ENCODE results near the gene MAP3K20. TPM values are rescaled to one million over a fixed set of nuclear protein-coding genes. Genes with fewer than 3 reads are reported as not detected.

The MAP3K20 gene
- total RNA-seq, 1 experiment from 2014 or later, result 15.2 TPM

DNA sequence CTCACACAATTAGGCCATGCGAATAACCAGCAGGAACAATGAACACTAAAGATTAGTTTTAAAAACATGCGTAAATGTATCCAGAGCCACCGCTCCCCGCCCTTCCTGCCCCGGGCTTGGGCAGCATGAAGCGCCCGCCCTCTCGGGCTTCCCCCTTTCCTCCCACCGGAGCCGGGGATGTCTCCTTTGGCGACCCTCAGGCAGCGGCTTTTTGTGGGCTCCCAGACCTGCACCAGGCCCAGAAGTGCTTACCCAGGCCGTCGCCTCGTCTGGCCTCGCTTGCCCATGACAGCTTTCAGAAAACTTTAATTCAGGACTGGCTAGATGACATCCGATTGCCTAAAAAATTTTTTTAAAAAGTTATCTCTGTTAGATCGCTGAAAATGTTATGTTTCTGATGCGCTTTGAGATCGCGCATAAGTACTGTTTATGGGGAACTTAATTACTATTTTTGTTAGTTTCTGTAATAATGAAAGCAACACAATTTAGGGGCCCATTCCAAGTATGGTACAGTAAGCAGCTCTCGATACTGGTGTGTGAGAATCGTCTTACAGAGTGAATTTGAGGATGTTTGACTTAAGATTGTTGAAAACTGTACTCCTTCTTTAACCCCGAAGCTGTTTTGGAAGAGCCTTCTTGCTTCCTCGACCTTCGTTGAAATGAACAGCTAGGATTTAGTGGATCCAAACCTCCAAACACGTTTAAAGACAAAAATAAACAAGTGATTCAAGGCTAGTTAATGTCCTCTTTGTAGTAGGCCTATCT, 1.1 kb downstream of the MAP3K20 start:
- DNase-seq (ENCODE audit: low spot score) (peak; percentile 52), ATAC-seq (peak; percentile 65)
- Mint-ChIP-seq H3K4me3 (peak overlapping the region; percentile 83), H3K27me3 (ENCODE audit: low read depth) (peaks cover 6% of the 10 kb centered on the region), H3K27ac (no peak overlapping the region; the same call in 1 of the 2 replicates), H3K36me3 (no peaks in the 10 kb centered on the region), H3K9me3 (peaks cover 7% of the 10 kb centered on the region), H3K4me1 (peaks cover 16% of the 10 kb centered on the region)
- POLR2A ChIA-PET, result no interaction called here
- CTCF ChIA-PET, result interaction anchor here (1.1 kb wide), 1 partner anchor 14 kb away, joined by 5 read pairs; no protein-coding TSS in a partner anchor
- TF ChIP-seq ZNF671 (CRISPR knock-in tag; IDR thresholded peaks at IDR 0.05) (no peak), IRF2 (CRISPR knock-in tag; IDR thresholded peaks at IDR 0.05; ENCODE audit: borderline replicate concordance, low read depth) (no peak), RELA (CRISPR knock-in tag; IDR thresholded peaks at IDR 0.05; ENCODE audit: borderline replicate concordance) (no peak)

DNA sequence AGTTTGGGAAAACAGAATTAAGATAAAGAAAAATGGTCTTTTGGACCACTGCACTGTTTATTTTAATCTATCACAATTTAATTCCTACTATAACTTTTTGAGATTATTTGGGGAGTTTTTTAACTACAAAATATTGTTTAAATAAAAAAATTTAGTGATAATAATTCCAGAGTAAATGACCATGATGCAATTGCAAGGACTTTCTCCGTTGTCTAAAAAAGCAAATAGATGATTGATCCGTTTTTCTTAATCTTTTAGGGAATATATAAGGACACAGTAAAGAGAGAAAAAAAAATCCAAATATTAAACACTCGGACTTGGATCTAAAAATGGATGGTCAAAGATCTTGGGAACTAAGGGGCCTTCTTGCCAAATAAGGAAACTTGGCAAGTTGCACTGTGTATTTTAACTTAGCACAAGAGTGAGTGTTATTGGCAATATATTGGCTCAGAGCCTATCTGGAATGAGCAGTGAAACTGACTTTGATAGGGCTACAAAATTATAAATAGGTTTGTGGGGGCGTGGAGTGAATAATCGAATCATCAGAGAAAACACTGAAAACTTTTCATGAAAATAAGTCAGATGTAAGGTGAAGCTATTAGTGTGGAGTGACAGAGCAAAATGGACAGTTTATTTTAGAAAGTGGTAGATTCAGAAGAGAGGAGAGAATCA, 2.0 kb downstream of the MAP3K20 start:
- POLR2A ChIA-PET, result no interaction called here

DNA sequence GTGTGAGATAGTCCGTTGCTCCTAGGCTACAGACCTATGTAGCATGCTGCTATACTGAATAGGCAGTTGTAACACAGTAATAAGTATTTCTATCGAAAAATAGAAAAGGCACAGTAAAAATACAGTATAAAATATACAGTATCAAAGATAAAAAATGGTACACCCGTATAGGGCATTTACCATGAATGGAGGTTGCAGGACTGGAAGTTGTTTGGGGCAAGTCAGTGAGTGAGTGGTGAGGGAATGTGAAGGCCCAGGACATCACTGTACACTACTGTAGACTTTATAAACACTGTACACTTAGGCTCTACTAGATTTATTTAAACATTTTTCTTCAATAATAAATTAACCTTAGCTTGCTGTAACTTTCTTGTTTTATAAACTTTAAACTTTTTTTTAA, 3.5 kb downstream of the MAP3K20 start:
- CTCF ChIA-PET, result interaction anchor here (3.5 kb wide), 1 partner anchor 12 kb away, joined by 13 read pairs; no protein-coding TSS in a partner anchor
- peaks cover 6% of the 10 kb centered on the region for H3K27me3 Mint-ChIP-seq (ENCODE audit: low read depth)

More for the DNA sequence above, 2.0 kb downstream of the MAP3K20 start:
- Mint-ChIP-seq H3K27ac (no peak overlapping the region), H3K36me3 (no peaks in the 10 kb centered on the region), H3K4me3 (peak overlapping the region; percentile 83), H3K4me1 (peaks cover 16% of the 10 kb centered on the region), H3K27me3 (ENCODE audit: low read depth) (peaks cover 6% of the 10 kb centered on the region), H3K9me3 (peaks cover 7% of the 10 kb centered on the region)
- DNase-seq (ENCODE audit: low spot score) (no peak), ATAC-seq (no peak)
- TF ChIP-seq USF1 (CRISPR knock-in tag; IDR thresholded peaks at IDR 0.05) (no peak), ZNF232 (CRISPR knock-in tag; IDR thresholded peaks at IDR 0.05) (no peak), SOX15 (CRISPR knock-in tag; IDR thresholded peaks at IDR 0.05) (no peak), FOXK1 (CRISPR knock-in tag; IDR thresholded peaks at IDR 0.05) (no peak), ERG (CRISPR knock-in tag; IDR thresholded peaks at IDR 0.05) (no peak)
- CTCF ChIA-PET, result interaction anchor here (1.1 kb wide), 1 partner anchor 13 kb away, joined by 5 read pairs; no protein-coding TSS in a partner anchor

More for the DNA sequence above, 3.5 kb downstream of the MAP3K20 start:
- POLR2A ChIA-PET, result no interaction called here
- Mint-ChIP-seq H3K9me3 (peaks cover 7% of the 10 kb centered on the region), H3K36me3 (no peaks in the 10 kb centered on the region), H3K4me3 (no peak overlapping the region), H3K27ac (no peak overlapping the region), H3K4me1 (peaks cover 16% of the 10 kb centered on the region)
- ATAC-seq, result no peak
- TF ChIP-seq NFYB (CRISPR knock-in tag; conservative IDR thresholded peaks at IDR 0.05; ENCODE audit: low read depth) (no peak), SOX15 (CRISPR knock-in tag; IDR thresholded peaks at IDR 0.05) (no peak), IRF2 (CRISPR knock-in tag; IDR thresholded peaks at IDR 0.05; ENCODE audit: borderline replicate concordance, low read depth) (no peak), ZNF232 (CRISPR knock-in tag; IDR thresholded peaks at IDR 0.05) (no peak), CDX4 (CRISPR knock-in tag; IDR thresholded peaks at IDR 0.05; ENCODE audit: borderline replicate concordance) (no peak), ELF4 (CRISPR knock-in tag; IDR thresholded peaks at IDR 0.05; ENCODE audit: low read depth) (no peak), CREM (CRISPR knock-in tag; IDR thresholded peaks at IDR 0.05) (no peak), SMAD3 (CRISPR knock-in tag; IDR thresholded peaks at IDR 0.05; ENCODE audit: borderline replicate concordance) (no peak), ZNF396 (CRISPR knock-in tag; IDR thresholded peaks at IDR 0.05; ENCODE audit: borderline replicate concordance) (no peak), NFE2L1 (CRISPR knock-in tag; IDR thresholded peaks at IDR 0.05) (no peak), ZMAT4 (CRISPR knock-in tag; IDR thresholded peaks at IDR 0.05) (no peak)
- TF ChIP-seq, protein P1, sequence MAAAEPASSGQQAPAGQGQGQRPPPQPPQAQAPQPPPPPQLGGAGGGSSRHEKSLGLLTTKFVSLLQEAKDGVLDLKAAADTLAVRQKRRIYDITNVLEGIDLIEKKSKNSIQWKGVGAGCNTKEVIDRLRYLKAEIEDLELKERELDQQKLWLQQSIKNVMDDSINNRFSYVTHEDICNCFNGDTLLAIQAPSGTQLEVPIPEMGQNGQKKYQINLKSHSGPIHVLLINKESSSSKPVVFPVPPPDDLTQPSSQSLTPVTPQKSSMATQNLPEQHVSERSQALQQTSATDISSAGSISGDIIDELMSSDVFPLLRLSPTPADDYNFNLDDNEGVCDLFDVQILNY (CRISPR knock-in tag; IDR thresholded peaks at IDR 0.05), result no peak
- TF ChIP-seq, protein P2, sequence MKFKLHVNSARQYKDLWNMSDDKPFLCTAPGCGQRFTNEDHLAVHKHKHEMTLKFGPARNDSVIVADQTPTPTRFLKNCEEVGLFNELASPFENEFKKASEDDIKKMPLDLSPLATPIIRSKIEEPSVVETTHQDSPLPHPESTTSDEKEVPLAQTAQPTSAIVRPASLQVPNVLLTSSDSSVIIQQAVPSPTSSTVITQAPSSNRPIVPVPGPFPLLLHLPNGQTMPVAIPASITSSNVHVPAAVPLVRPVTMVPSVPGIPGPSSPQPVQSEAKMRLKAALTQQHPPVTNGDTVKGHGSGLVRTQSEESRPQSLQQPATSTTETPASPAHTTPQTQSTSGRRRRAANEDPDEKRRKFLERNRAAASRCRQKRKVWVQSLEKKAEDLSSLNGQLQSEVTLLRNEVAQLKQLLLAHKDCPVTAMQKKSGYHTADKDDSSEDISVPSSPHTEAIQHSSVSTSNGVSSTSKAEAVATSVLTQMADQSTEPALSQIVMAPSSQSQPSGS (CRISPR knock-in tag; IDR thresholded peaks at IDR 0.05; ENCODE audit: borderline replicate concordance, low read depth), result no peak
- DNase-seq (ENCODE audit: low spot score), result no peak

All from WTC11 (cell line).